ENCODE data around the gene MFAP1. TPM values are rescaled to one million over a fixed set of nuclear protein-coding genes. Genes with fewer than 3 reads are reported as not detected.
"Not testable (repeated sequence)": the region's sequence is repeated elsewhere in the genome, so short reads cannot be mapped to it uniquely, and the experiment has no call there.

Gene MFAP1
- total RNA-seq, 1 donor from 2014 or later = 13.5 TPM

GRCh38 chr15:43868406-43868805 is 43.9 kb upstream of the MFAP1 start:
- no peaks in the 10 kb centered on the region for H3K36me3 ChIP-seq
- no peak for DNase-seq (ENCODE audit: extremely low spot score in 2 of 2)
- H3K27me3 ChIP-seq = no peaks in the 10 kb centered on the region
- no peak overlapping the region for H3K4me3 ChIP-seq
- H3K9me3 ChIP-seq = no peaks in the 10 kb centered on the region
- no peak overlapping the region for H3K27ac ChIP-seq
- H3K4me1 ChIP-seq = no peaks in the 10 kb centered on the region
- no peak for TF ChIP-seq POLR2A (IDR thresholded peaks at IDR 0.05)
- TF ChIP-seq POLR2AphosphoS5 (IDR thresholded peaks at IDR 0.05; ENCODE audit: insufficient read depth in 1 of 2, low read depth in 1 of 2) = no peak
- no peak for TF ChIP-seq CTCF (IDR thresholded peaks at IDR 0.05)
- intact Hi-C loops (cut with DNase I) = no loop called here

GRCh38 chr15:43867096-43867495 is 42.6 kb upstream of the MFAP1 start:
- no peak for DNase-seq (ENCODE audit: extremely low spot score in 2 of 2)
- TF ChIP-seq POLR2A (IDR thresholded peaks at IDR 0.05) (no peak), POLR2AphosphoS5 (IDR thresholded peaks at IDR 0.05; ENCODE audit: insufficient read depth in 1 of 2, low read depth in 1 of 2) (no peak), CTCF (IDR thresholded peaks at IDR 0.05) (no peak)
- H3K4me1 ChIP-seq = no peaks in the 10 kb centered on the region
- intact Hi-C loops (cut with DNase I) = no loop called here
- no peaks in the 10 kb centered on the region for H3K36me3 ChIP-seq
- H3K9me3 ChIP-seq = no peaks in the 10 kb centered on the region
- H3K27me3 ChIP-seq = no peaks in the 10 kb centered on the region
- no peak overlapping the region for H3K27ac ChIP-seq
- no peak overlapping the region for H3K4me3 ChIP-seq

GRCh38 chr15:43866636-43867035 is 42.1 kb upstream of the MFAP1 start:
- H3K36me3 ChIP-seq, H3K4me1 ChIP-seq: not testable (repeated sequence)

GRCh38 chr15:43859546-43859945 is 35.1 kb upstream of the MFAP1 start:
- Histone ChIP-seq H3K4me1 (no peaks in the 10 kb centered on the region), H3K9me3 (no peaks in the 10 kb centered on the region), H3K27me3 (no peaks in the 10 kb centered on the region), H3K27ac (no peak overlapping the region), H3K36me3 (no peaks in the 10 kb centered on the region), H3K4me3 (no peak overlapping the region)
- TF ChIP-seq POLR2A (IDR thresholded peaks at IDR 0.05) (no peak), POLR2AphosphoS5 (IDR thresholded peaks at IDR 0.05; ENCODE audit: insufficient read depth in 1 of 2, low read depth in 1 of 2) (no peak), CTCF (IDR thresholded peaks at IDR 0.05) (no peak)
- intact Hi-C loops (cut with DNase I) = no loop called here
- DNase-seq (ENCODE audit: extremely low spot score in 2 of 2) = no peak

More at GRCh38 chr15:43866636-43867035, 42.1 kb upstream of the MFAP1 start:
- H3K27ac ChIP-seq; DNase-seq (ENCODE audit: extremely low spot score in 2 of 2); H3K9me3 ChIP-seq; intact Hi-C loops (cut with DNase I); H3K4me3 ChIP-seq; H3K27me3 ChIP-seq: not testable (repeated sequence)

- H3K9me3 ChIP-seq = no peaks in the 10 kb centered on the region
- intact Hi-C loops (cut with DNase I) = no loop called here
- TF ChIP-seq POLR2AphosphoS5 (IDR thresholded peaks at IDR 0.05; ENCODE audit: insufficient read depth in 1 of 2, low read depth in 1 of 2) (no peak), CTCF (IDR thresholded peaks at IDR 0.05) (no peak), POLR2A (IDR thresholded peaks at IDR 0.05) (no peak)
- DNase-seq (ENCODE audit: extremely low spot score in 2 of 2) = no peak
- H3K27me3 ChIP-seq = no peaks in the 10 kb centered on the region
- H3K4me1 ChIP-seq = no peaks in the 10 kb centered on the region
- H3K36me3 ChIP-seq = peaks cover 0 to 17% of the 10 kb centered on the region in 2 donors
- H3K27ac ChIP-seq = no peak overlapping the region
- no peak overlapping the region for H3K4me3 ChIP-seq
Observed at GRCh38 chr15:43854801-43855200, 30.3 kb upstream of the MFAP1 start.

- no peaks in the 10 kb centered on the region for H3K9me3 ChIP-seq
- peaks cover 0 to 17% of the 10 kb centered on the region in 2 donors for H3K36me3 ChIP-seq
- no peak overlapping the region for H3K27ac ChIP-seq
- DNase-seq (ENCODE audit: extremely low spot score in 2 of 2) = no peak
- intact Hi-C loops (cut with DNase I) = no loop called here
- no peak overlapping the region for H3K4me3 ChIP-seq
- H3K4me1 ChIP-seq = no peaks in the 10 kb centered on the region
- TF ChIP-seq CTCF (IDR thresholded peaks at IDR 0.05) (no peak), POLR2AphosphoS5 (IDR thresholded peaks at IDR 0.05; ENCODE audit: insufficient read depth in 1 of 2, low read depth in 1 of 2) (no peak), POLR2A (IDR thresholded peaks at IDR 0.05) (no peak)
- no peaks in the 10 kb centered on the region for H3K27me3 ChIP-seq
Observed at GRCh38 chr15:43852607-43853006, 28.1 kb upstream of the MFAP1 start.

Data from vagina (tissue), 2 donors.